A549 (cell line): ENCODE results near the gene OR4D9. TPM values are rescaled to one million over a fixed set of nuclear protein-coding genes. Genes with fewer than 3 reads are reported as not detected.
"Not testable (repeated sequence)": the region's sequence is repeated elsewhere in the genome, so short reads cannot be mapped to it uniquely, and the experiment has no call there.

Source experiments
- ATAC-seq, 2 experiments: fragments of 200-7000 bp in 1 of 2; fragments of >200 bp in 1 of 2; cut with Nextera tagmentation in 1 of 2; cut with Tn5 transposase in 1 of 2; 3 replicates each; pipeline versions ENCODE4 v1.8.0 to v1.9.1; 2018 to 2020; ENCODE audit warnings: mild to moderate bottlenecking in 1 of 2, moderate library complexity in 1 of 2
- CTCF ChIA-PET: fragments of 300-600 bp; sonication (Branson Sonifier 250); formaldehyde crosslinking; extraction: SDS; loops from one replicate; lab custom pipeline; 2021; ENCODE audit warnings: antibody characterized with exemption, inconsistent platforms; lab: Yijun Ruan, JAX
- POLR2A ChIA-PET: fragments of 350-600 bp; formaldehyde crosslinking; extraction: SDS; loops from one replicate; lab custom pipeline; 2021; ENCODE audit warnings: antibody characterized with exemption, inconsistent platforms; lab: Yijun Ruan, JAX
- DNase-seq, 2 experiments: peaks; one replicate each; pipeline versions ENCODE4 v3.0.0 to v3.0.0-alpha.2; 2011 to 2016; ENCODE audit warnings: low read depth in 1 of 2, low spot score in 1 of 2
- FAIRE-seq: peaks from 2 replicates; lab custom pipeline; 2011; peaks lifted over from hg19 to GRCh38; lab: Jason Lieb, UNC
- H3K27ac ChIP-seq, 2 experiments: fragments of >200 bp; sonication (Bioruptor Twin); formaldehyde crosslinking; 3 replicates each; pipeline ENCODE4 v1.5.1; 2016 to 2017
- H3K4me1 ChIP-seq: fragments of >200 bp; sonication (Bioruptor Twin); formaldehyde crosslinking; 3 replicates; pipeline ENCODE4 v1.6.1; 2016
- H3K4me2 ChIP-seq: fragments of >200 bp; sonication (Bioruptor Twin); formaldehyde crosslinking; 3 replicates; pipeline ENCODE4 v1.6.1; 2016
- H3K4me3 ChIP-seq: fragments of >200 bp; sonication (Bioruptor Twin); formaldehyde crosslinking; 3 replicates; pipeline ENCODE4 v1.5.1; 2016
- H3K9me3 ChIP-seq: fragments of >200 bp; sonication (Bioruptor Twin); formaldehyde crosslinking; 3 replicates; pipeline ENCODE4 v1.6.1; 2016
- BCL3 ChIP-seq: fragments of >200 bp; sonication (Bioruptor Twin); formaldehyde crosslinking; IDR thresholded peaks from 3 replicates; pipeline ENCODE4 v1.6.1; 2016
- CBX2 ChIP-seq: fragments of 200-600 bp; sonication (generic); IDR thresholded peaks from 2 replicates; pipeline ENCODE4 v1.6.1; 2016; ENCODE audit warnings: low read depth, mild to moderate bottlenecking, borderline replicate concordance
- CBX8 ChIP-seq: fragments of 200-600 bp; sonication (generic); IDR thresholded peaks from 2 replicates; pipeline ENCODE4 v1.6.1; 2016
- CEBPB ChIP-seq, 2 experiments: fragments of >200 bp in 1 of 2; sonication (Bioruptor Twin) in 1 of 2; formaldehyde crosslinking in 1 of 2; IDR thresholded peaks; 2 replicates each; pipeline ENCODE4 v1.6.1; 2012 to 2016
- CHD4 ChIP-seq: fragments of 200-600 bp; sonication (generic); IDR thresholded peaks from 2 replicates; pipeline ENCODE4 v1.6.1; 2016; ENCODE audit warnings: antibody characterized with exemption, mild to moderate bottlenecking, borderline replicate concordance
- EHMT2 ChIP-seq: fragments of 200-600 bp; sonication (generic); IDR thresholded peaks from 2 replicates; pipeline ENCODE4 v1.6.1; 2016; ENCODE audit warnings: antibody characterized with exemption, low read depth, mild to moderate bottlenecking, moderate library complexity
- EP300 ChIP-seq, 2 experiments: fragments of >200 bp; sonication (Bioruptor Twin); formaldehyde crosslinking; IDR thresholded peaks; 2 replicates in 1 of 2; 3 replicates in 1 of 2; pipeline ENCODE4 v1.6.1; 2016 to 2017
- FOSB ChIP-seq: fragments of 250-450 bp; sonication (Bioruptor Pico); IDR thresholded peaks from 2 replicates; pipeline ENCODE4 v1.5.0; 2020; ENCODE audit warnings: mild to moderate bottlenecking, moderate library complexity
- FOSL2 ChIP-seq, 2 experiments: fragments of 450-650 bp in 1 of 2; fragments of >200 bp in 1 of 2; sonication (Bioruptor Twin) in 1 of 2; formaldehyde crosslinking; IDR thresholded peaks; 2 replicates each; pipeline versions ENCODE4 v1.5.0 to v1.6.1; 2016 to 2020; ENCODE audit warnings: mild to moderate bottlenecking in 1 of 2, moderate library complexity in 1 of 2
- HEYL ChIP-seq: fragments of 250-450 bp; sonication (Bioruptor Pico); IDR thresholded peaks from 2 replicates; pipeline ENCODE4 v1.8.0; 2021; ENCODE audit warnings: mild to moderate bottlenecking, moderate library complexity
- HOXA7 ChIP-seq: fragments of 250-450 bp; sonication (Bioruptor Pico); IDR thresholded peaks from 2 replicates; pipeline ENCODE4 v1.5.0; 2020; ENCODE audit warnings: mild to moderate bottlenecking, moderate library complexity
- JUNB ChIP-seq: fragments of >200 bp; sonication (Bioruptor Twin); formaldehyde crosslinking; IDR thresholded peaks from 2 replicates; pipeline ENCODE4 v1.6.1; 2016
- MAFK ChIP-seq: fragments of 450-650 bp; IDR thresholded peaks from 2 replicates; pipeline ENCODE4 v1.6.1; 2014; ENCODE audit not compliant: partially characterized antibody
- MAZ ChIP-seq: fragments of 150-350 bp; IDR thresholded peaks from 2 replicates; pipeline ENCODE4 v1.6.1; 2014; ENCODE audit warnings: antibody characterized with exemption, low read depth, low read length, borderline replicate concordance
- NFE2L2 ChIP-seq: fragments of 150-350 bp; conservative IDR thresholded peaks from 2 replicates; pipeline ENCODE4 v1.6.1; 2014; ENCODE audit warnings: low read length
- NPAS2 ChIP-seq: fragments of 250-450 bp; sonication (Bioruptor Pico); IDR thresholded peaks from 2 replicates; pipeline ENCODE4 v1.8.0; 2022; ENCODE audit warnings: mild to moderate bottlenecking, moderate library complexity, borderline replicate concordance
- NR3C1 ChIP-seq: fragments of >200 bp; sonication (Bioruptor Twin); formaldehyde crosslinking; IDR thresholded peaks from 3 replicates; pipeline ENCODE4 v1.6.1; 2017
- POLR2A ChIP-seq: IDR thresholded peaks from 2 replicates; pipeline ENCODE4 v1.6.1; 2012; ENCODE audit warnings: mild to moderate bottlenecking, low read length
- POLR2AphosphoS2 ChIP-seq: conservative IDR thresholded peaks from 2 replicates; pipeline ENCODE4 v1.6.1; 2012; ENCODE audit warnings: low read length, improper control_type of control experiment, inconsistent platforms
- RNF2 ChIP-seq: fragments of 200-600 bp; sonication (generic); IDR thresholded peaks from 2 replicates; pipeline ENCODE4 v1.6.1; 2016; ENCODE audit warnings: low read depth, mild to moderate bottlenecking, antibody characterized with exemption, moderate library complexity, borderline replicate concordance
- SMC3 ChIP-seq: fragments of >200 bp; sonication (Bioruptor Twin); formaldehyde crosslinking; IDR thresholded peaks from 3 replicates; pipeline ENCODE4 v1.6.1; 2018; ENCODE audit warnings: inconsistent platforms
- TFCP2L1 ChIP-seq: fragments of 250-450 bp; sonication (Bioruptor Pico); IDR thresholded peaks from 2 replicates; pipeline ENCODE4 v1.5.0; 2021; ENCODE audit warnings: mild to moderate bottlenecking
- ZNF302 ChIP-seq: fragments of 250-450 bp; sonication (Bioruptor Pico); IDR thresholded peaks from 2 replicates; pipeline ENCODE4 v1.9.0; 2021; ENCODE audit warnings: inconsistent platforms, mild to moderate bottlenecking, moderate library complexity
- ZSCAN20 ChIP-seq: fragments of 250-450 bp; sonication (Bioruptor Pico); IDR thresholded peaks from 2 replicates; pipeline ENCODE4 v1.8.0; 2022; ENCODE audit warnings: mild to moderate bottlenecking, moderate library complexity
- WGBS: methylation state at CpG from one replicate; pipeline ENCODE4 v1.1.6; 2017; ENCODE audit errors: missing lambda C conversion rate; 5-methylcytosine and 5-hydroxymethylcytosine counted together
- polyA plus RNA-seq, 4 experiments: library from polyadenylated mRNA; depleted of rRNA in 3 of 4; stranded (reverse); fragments of >200 nt; fragmentation: RNase III in 1 of 4; extraction: RNeasy Plus Mini Kit Qiagen cat#74134 plus additional on column Dnase treatment in 1 of 4; gene quantifications; 2 replicates in 3 of 4; 3 replicates in 1 of 4; pipeline ENCODE4 v1.2.3, GENCODE V29; 2011 to 2017
- TF ChIP-seq, protein P1 (sequence below): fragments of 450-650 bp; IDR thresholded peaks from 2 replicates; pipeline ENCODE4 v1.6.1; 2014; ENCODE audit warnings: antibody characterized with exemption
- TF ChIP-seq, protein P2 (sequence below): IDR thresholded peaks from 2 replicates; pipeline ENCODE4 v1.6.1; 2012
- TF ChIP-seq, protein P3 (sequence below): fragments of >200 bp; sonication (Bioruptor Twin); formaldehyde crosslinking; IDR thresholded peaks from 2 replicates; pipeline ENCODE4 v1.6.1; 2016
- TF ChIP-seq, protein P4 (sequence below): fragments of >200 bp; sonication (Bioruptor Twin); formaldehyde crosslinking; IDR thresholded peaks from 3 replicates; pipeline ENCODE4 v1.5.1; 2016

The OR4D9 gene
- polyA plus RNA-seq, 2 of the 4 experiments (the other 2 are of a cell fraction), result not detected

- FAIRE-seq, POLR2A ChIA-PET, H3K4me2 ChIP-seq, H3K9me3 ChIP-seq, ATAC-seq, H3K4me3 ChIP-seq, DNase-seq: not testable (repeated sequence)
- 87% methylated on average over 5 of the region's 5 CpGs for WGBS
- CTCF ChIA-PET, result interaction anchor here (0.6 to 2.4 kb wide), 2 partner anchors 10 to 142 kb away, joined by 4 to 18 read pairs; no protein-coding TSS in a partner anchor
- Histone ChIP-seq H3K4me1 (peaks cover 33% of the 10 kb centered on the region), H3K27ac (peak overlapping the region; percentile 6 to 95; a peak in 3 of 6 replicates)
These were observed 36.4 kb downstream of the OR4D9 start for GRCh38 chr11:59547605-59548308.

- POLR2A ChIA-PET, result interaction anchor here (1.0 to 2.5 kb wide), 2 partner anchors 68 to 121 kb away, joined by 3 to 14 read pairs; partner anchors contain the start of gene PATL1
- FAIRE-seq, result no peak
- WGBS, result 92% methylated on average over 5 of the region's 5 CpGs
- Histone ChIP-seq H3K4me3 (no peak overlapping the region), H3K4me1 (peaks cover 36% of the 10 kb centered on the region), H3K27ac (peak overlapping the region; percentile 6 to 95; a peak in 4 of 6 replicates), H3K4me2 (no peak overlapping the region; the same call in 2 of the 3 replicates), H3K9me3 (no peaks in the 10 kb centered on the region)
- TF ChIP-seq HEYL (CRISPR knock-in tag) (no peak), CBX8 (no peak), NFE2L2 (no peak)
- no peak for ATAC-seq
- no peak for DNase-seq
- CTCF ChIA-PET, result interaction anchor here (1.3 to 2.4 kb wide), 3 partner anchors 8 to 12 kb away, joined by 3 to 18 read pairs (median 9); no protein-coding TSS in a partner anchor
These were observed 36.9 kb downstream of the OR4D9 start for GRCh38 chr11:59548309-59548656.

GRCh38 chr11:59550368-59550841 lies 39.1 kb downstream of the OR4D9 start:
- Histone ChIP-seq H3K4me3 (peak overlapping the region; percentile 68), H3K4me2 (peak overlapping the region; percentile 82), H3K9me3 (no peaks in the 10 kb centered on the region), H3K4me1 (peaks cover 32% of the 10 kb centered on the region), H3K27ac (peak overlapping the region; percentile 86 to 95)
- WGBS, result 1% methylated on average over 31 of the region's 31 CpGs
- POLR2A ChIA-PET, result interaction anchor here (1.1 to 2.5 kb wide), 4 partner anchors 10 to 119 kb away, joined by 10 to 22 read pairs (median 15); partner anchors contain the start of gene PATL1
- ATAC-seq (peak; percentile 90 to 92), DNase-seq (peak; percentile 76 to 99), FAIRE-seq (no peak)
- CTCF ChIA-PET, result interaction anchor here (1.1 to 5.2 kb wide), 5 partner anchors 10 to 130 kb away, joined by 3 to 28 read pairs (median 3); no protein-coding TSS in a partner anchor
- TF ChIP-seq EP300 (IDR thresholded peaks at IDR 0.05), result no peak
- TF ChIP-seq MAFK, result peak; percentile 50
- TF ChIP-seq SMC3, result peak; percentile 27; the same call in 1 of the 3 replicates
- TF ChIP-seq ZSCAN20 (CRISPR knock-in tag), result no peak
- TF ChIP-seq POLR2A, result no peak
- peak; percentile 19; the same call in 1 of the 3 replicates for TF ChIP-seq BCL3
- peak; percentile 87; the same call in 1 of the 2 replicates for TF ChIP-seq TFCP2L1 (CRISPR knock-in tag)
- 0 out of 2 replicates have a peak, but pooled peaks have one; percentile 44 for TF ChIP-seq FOSB (CRISPR knock-in tag)
- no peak for TF ChIP-seq HOXA7
- no peak for TF ChIP-seq NR3C1
- TF ChIP-seq POLR2AphosphoS2, result peak; percentile 85; the same call in 1 of the 2 replicates
- no peak for TF ChIP-seq MAZ
- TF ChIP-seq CEBPB (IDR thresholded peaks at IDR 0.05), result peak in 1 of 2 experiments; percentile 50; a peak in 1 of 4 replicates
- TF ChIP-seq ZNF302 (CRISPR knock-in tag), result no peak
- TF ChIP-seq JUNB, result no peak
- TF ChIP-seq, protein P1, sequence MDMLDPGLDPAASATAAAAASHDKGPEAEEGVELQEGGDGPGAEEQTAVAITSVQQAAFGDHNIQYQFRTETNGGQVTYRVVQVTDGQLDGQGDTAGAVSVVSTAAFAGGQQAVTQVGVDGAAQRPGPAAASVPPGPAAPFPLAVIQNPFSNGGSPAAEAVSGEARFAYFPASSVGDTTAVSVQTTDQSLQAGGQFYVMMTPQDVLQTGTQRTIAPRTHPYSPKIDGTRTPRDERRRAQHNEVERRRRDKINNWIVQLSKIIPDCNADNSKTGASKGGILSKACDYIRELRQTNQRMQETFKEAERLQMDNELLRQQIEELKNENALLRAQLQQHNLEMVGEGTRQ, result no peak
- TF ChIP-seq FOSL2 (IDR thresholded peaks at IDR 0.05), result no peak
- no peak for TF ChIP-seq FOSL2 (CRISPR knock-in tag; IDR thresholded peaks at IDR 0.05)
- TF ChIP-seq, protein P2, sequence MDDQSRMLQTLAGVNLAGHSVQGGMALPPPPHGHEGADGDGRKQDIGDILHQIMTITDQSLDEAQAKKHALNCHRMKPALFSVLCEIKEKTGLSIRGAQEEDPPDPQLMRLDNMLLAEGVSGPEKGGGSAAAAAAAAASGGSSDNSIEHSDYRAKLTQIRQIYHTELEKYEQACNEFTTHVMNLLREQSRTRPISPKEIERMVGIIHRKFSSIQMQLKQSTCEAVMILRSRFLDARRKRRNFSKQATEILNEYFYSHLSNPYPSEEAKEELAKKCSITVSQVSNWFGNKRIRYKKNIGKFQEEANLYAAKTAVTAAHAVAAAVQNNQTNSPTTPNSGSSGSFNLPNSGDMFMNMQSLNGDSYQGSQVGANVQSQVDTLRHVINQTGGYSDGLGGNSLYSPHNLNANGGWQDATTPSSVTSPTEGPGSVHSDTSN, result no peak
- TF ChIP-seq CBX2, result no peak
- TF ChIP-seq, protein P3, sequence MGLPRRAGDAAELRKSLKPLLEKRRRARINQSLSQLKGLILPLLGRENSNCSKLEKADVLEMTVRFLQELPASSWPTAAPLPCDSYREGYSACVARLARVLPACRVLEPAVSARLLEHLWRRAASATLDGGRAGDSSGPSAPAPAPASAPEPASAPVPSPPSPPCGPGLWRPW, result no peak
- no peak for TF ChIP-seq NPAS2
- TF ChIP-seq EHMT2, result no peak
- TF ChIP-seq, protein P4, sequence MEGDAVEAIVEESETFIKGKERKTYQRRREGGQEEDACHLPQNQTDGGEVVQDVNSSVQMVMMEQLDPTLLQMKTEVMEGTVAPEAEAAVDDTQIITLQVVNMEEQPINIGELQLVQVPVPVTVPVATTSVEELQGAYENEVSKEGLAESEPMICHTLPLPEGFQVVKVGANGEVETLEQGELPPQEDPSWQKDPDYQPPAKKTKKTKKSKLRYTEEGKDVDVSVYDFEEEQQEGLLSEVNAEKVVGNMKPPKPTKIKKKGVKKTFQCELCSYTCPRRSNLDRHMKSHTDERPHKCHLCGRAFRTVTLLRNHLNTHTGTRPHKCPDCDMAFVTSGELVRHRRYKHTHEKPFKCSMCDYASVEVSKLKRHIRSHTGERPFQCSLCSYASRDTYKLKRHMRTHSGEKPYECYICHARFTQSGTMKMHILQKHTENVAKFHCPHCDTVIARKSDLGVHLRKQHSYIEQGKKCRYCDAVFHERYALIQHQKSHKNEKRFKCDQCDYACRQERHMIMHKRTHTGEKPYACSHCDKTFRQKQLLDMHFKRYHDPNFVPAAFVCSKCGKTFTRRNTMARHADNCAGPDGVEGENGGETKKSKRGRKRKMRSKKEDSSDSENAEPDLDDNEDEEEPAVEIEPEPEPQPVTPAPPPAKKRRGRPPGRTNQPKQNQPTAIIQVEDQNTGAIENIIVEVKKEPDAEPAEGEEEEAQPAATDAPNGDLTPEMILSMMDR, result no peak
- no peak for TF ChIP-seq HEYL (CRISPR knock-in tag)
- no peak for TF ChIP-seq CHD4
- no peak for TF ChIP-seq RNF2
